ENCODE data around the gene PPP6R2.

The PPP6R2 gene

DNA sequence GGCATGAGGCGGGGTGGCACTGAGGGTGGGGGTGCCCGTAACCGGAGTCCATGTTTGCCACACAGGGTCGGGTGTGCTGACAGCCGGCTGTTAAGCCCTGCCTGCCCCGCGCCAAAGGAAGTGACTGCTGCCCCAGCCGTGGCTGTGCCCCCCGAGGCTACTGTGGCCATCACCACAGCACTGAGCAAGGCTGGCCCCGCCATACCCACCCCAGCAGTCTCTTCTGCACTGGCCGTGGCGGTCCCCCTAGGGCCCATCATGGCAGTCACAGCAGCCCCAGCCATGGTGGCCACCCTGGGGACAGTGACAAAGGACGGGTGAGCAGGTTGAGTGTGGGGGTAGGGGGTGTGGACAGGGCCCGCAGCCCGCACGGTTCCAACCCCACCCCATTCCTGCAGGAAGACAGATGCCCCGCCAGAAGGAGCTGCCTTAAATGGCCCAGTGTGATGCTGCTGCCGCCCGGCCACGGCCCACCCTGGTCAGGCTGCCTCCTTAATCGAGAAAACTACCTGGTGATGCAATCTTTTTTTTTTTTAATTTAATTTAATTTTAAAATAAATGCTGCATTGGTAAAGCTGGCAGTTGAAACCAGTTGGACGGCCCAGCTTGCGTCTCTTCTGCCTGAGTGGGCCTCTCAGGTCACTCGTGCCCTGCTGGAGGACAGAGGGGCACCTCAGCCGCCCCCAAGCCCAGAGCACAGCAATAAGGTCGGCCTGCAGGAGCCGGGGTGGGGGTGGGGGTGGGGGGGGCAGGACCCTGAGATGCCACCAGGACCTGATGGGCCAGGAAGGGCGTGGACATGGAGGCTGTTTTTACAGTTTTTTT, 100.9 kb downstream of the PPP6R2 start:
- in situ Hi-C loops (cut with HindIII; ENCODE audit: low sequenced_read_pairs) = no loop called here

- in situ Hi-C loops (cut with HindIII; ENCODE audit: low sequenced_read_pairs) = no loop called here
These were observed 101.5 kb downstream of the PPP6R2 start for GRCh38 chr22:50444663-50445062.

- in situ Hi-C loops (cut with HindIII; ENCODE audit: low sequenced_read_pairs) = no loop called here
These were observed 102.1 kb downstream of the PPP6R2 start for GRCh38 chr22:50445071-50445879.

DNA sequence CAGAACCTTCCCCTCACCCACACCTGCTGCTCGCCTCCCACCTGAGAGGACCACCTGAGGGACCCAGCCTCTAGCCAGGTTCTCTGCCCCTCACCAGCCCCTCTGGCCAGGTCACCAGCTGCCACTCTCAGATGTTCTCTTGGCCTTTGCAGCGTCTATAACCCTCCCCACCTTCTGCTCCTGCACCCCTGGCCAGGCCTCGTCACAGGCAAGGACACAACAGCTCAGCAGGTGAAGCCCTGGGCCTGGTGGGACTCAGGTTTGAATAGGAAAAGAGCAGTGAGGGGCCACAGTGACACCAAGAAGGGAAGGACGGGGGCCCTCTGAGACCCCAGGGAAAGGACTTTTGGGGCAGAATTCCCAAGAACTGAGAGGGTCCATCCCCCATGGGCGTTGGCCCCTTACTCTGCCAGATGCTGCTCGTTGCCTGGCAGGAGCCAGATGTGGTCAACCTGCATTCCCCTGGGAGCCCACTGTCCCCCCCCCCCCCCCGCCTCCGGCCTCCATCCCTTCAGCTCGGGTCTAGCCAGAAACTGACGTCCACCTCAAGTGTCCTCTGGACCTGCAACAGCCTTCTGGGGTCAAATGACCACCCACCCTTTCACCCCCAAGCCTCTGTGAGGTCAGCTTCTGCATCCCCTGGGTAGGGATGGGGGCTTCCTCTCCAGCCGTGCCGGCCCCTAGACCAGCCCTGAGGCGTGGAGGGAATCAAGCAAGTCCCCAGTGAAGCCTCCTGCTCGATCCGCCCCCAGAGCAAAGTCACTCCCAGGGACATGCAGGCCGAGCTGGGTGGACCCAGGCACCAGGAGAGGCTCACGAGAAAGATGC, 103.0 kb downstream of the PPP6R2 start:
- in situ Hi-C loops (cut with HindIII; ENCODE audit: low sequenced_read_pairs) = no loop called here

- in situ Hi-C loops (cut with HindIII; ENCODE audit: low sequenced_read_pairs) = no loop called here
These were observed 103.8 kb downstream of the PPP6R2 start for GRCh38 chr22:50446708-50447575.

- in situ Hi-C loops (cut with HindIII; ENCODE audit: low sequenced_read_pairs) = no loop called here
These were observed 104.7 kb downstream of the PPP6R2 start for GRCh38 chr22:50447576-50448551.

DNA sequence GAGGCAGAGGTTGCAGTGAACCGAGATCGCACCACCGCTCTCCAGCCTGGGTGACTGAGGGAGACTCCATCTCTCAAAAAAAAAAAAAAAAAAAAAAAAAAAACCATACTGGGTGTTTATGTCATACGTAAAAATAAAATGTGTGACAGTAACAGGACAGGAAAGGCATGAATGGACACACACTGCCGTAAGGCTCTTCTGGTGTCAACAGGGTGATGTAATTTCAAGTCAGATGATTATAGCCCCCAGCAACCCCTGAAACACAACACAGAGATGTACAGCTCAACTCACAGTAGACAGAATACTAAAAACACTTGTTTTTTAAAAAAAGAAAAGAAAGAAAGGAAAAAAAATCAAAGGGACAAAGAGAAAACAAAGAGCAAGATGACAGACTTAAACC, 109.5 kb downstream of the PPP6R2 start:
- in situ Hi-C loops (cut with HindIII; ENCODE audit: low sequenced_read_pairs) = loop anchor here (5.0 kb wide), 1 partner anchor 35 kb away; the partner anchor contains the start of gene MIOX

DNA sequence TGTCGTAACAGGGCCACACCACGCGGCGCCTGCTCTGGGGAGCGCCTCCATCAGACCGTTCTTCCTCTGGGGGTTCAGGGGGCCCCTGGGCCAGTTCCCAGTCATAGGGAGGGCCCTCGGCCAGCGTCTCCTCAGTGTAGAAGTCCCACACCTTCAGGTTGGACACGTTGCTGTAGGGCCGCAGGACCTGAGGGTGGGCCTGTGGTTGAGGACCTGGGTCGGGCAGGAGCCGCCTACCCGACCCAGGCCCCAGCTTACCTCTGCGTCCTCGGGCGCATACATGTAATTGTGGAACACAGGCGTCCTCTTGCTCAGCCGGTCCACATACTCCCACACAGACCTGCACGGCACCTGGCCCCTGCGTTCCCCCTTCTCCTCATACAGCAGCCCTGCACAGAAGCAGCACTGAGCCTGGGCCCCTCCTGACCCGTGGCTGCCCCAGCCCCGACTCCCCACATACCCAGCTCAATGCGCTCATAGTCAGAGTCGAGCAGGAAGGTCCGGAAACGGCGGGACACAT, 111.5 kb downstream of the PPP6R2 start:
- in situ Hi-C loops (cut with HindIII; ENCODE audit: low sequenced_read_pairs) = loop anchor here (5.0 kb wide), 1 partner anchor 33 kb away; the partner anchor contains the start of gene MIOX

DNA sequence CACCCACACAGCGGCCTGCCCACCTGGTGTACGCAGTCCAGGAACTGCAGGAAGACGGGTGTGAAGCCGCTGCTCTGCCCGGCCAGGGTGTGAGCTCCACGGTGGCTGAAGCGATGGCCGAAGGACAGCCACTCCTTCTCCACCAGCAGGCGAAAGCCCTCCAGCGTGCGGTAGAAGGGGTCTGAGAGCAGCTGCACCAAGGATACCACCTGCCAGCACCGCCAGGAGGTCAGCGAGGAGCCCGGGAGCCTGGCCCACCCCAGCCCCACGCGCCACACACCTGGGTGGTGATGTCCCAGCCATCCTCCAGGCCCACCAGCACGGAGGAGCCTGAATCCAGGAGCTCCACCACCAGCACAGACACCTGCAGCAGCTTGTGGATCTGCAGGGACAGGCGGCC, 112.1 kb downstream of the PPP6R2 start:
- in situ Hi-C loops (cut with HindIII; ENCODE audit: low sequenced_read_pairs) = no loop called here

DNA sequence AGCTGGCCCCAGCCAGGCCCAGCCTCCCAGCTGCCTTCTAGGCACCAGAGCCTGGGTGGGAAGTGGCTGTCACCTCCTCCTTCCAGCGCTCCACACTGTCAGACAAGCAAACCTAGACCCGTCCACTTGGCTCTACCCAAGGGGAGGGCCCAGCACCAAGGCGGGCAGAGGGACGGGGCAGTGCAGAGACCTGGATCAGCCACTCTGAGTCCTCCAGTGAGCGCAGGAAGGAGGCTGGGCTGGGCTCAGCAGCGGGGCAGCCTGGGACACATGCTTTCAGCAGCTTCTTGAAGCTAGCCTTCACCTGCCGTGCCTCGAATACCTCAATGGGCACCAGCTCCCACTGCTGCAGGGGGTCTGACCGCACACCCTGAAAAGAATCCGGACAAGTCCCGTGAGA, 112.9 kb downstream of the PPP6R2 start:
- in situ Hi-C loops (cut with HindIII; ENCODE audit: low sequenced_read_pairs) = no loop called here

DNA sequence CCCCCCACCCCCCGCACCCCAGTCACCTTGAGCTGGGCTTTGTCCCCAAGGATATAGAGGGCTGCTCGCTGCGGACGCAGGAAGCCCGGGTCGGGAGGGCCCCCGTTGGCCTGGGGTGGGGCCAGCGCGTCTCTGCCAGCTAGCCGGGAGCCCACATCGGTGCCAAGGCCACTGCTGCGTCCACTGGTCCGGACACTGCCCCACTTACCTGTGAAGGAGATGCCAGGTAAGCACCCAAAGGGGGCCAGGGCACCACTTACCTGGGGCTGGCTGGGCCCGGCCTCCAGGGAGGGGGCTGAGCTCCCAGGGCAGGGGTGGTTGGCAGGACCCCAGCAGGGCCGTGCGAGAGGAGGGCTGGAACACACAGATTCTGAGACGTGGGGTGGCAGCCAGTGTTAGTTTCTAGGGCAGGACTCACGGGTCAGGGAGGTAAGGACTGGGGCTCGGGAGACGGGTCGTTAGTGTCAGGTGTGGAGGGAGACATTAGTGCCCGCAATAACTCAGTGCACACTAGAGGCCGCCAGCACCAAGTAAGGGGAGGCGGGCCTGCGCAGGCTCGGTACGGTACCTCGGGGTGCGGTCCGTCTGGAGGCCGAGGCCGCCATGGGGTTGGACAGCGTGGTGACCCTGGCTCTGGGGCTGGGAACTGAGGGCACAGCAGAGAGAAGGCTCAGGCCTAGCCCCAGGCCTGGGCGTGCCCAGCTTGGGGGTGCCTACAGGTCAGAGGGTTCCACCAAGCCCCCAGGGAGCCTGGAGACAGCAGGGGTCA, 113.5 kb downstream of the PPP6R2 start:
- in situ Hi-C loops (cut with HindIII; ENCODE audit: low sequenced_read_pairs) = no loop called here

DNA sequence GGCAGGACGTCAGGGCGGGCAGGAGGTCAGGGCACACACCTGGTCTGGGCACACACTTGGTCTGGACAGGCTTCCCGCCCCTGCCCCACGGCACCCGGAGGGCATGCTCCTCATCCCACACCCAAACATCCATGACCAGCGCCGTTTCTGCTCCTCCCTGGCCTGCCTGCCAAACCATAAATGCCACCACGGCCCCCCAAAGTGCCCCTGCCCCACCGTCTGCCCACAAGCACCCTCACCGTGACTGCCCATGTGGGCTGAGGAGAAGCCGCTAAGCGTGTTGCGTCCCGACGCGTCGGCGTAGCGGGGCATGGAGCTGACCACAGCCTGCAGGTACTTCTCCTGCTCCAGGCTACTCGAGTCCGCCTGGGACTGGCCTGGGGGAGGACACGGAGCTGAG, 115.9 kb downstream of the PPP6R2 start:
- in situ Hi-C loops (cut with HindIII; ENCODE audit: low sequenced_read_pairs) = no loop called here

GRCh38 chr22:50459496-50460140, 116.5 kb downstream of the PPP6R2 start:
- in situ Hi-C loops (cut with HindIII; ENCODE audit: low sequenced_read_pairs) = no loop called here

DNA sequence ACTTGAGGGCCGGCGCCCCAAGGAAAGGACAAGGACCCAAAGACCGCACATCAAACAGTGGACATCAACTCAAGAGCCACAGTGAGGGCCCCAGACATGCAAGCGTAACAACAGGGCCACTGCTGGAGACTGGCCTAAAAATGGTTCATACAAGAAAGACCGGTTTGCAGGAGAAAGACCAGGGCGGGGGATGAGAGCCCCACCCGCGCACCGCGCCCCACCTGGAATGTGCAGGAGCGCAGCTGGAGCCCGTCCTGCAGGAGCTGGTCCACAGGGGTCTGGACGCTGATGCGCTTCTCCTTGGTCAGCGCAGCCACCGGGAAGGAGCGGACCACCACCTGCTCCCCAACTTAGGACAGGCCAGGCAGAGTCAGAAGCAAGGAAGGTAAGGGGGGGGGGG, 117.8 kb downstream of the PPP6R2 start:
- in situ Hi-C loops (cut with HindIII; ENCODE audit: low sequenced_read_pairs) = no loop called here

DNA sequence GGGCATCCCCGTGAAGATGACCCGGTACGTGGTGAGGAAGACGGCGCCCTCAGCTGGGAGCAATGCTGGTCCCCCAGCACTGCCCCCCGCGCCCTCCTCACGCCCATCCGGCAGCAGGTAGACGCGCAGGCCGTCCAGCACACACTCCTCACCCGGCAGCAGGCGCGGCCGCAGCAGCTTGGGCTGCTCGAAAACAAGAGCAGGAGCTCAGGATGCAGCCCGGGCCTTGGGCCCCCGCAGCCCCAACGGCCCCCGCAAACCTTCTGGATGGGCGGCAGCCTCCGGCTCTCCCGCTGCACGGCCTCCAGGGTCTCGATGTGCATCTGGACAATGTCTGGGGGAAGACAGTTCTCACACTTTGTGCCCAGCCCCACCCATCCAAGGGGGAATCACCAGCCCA, 118.4 kb downstream of the PPP6R2 start:
- in situ Hi-C loops (cut with HindIII; ENCODE audit: low sequenced_read_pairs) = no loop called here

DNA sequence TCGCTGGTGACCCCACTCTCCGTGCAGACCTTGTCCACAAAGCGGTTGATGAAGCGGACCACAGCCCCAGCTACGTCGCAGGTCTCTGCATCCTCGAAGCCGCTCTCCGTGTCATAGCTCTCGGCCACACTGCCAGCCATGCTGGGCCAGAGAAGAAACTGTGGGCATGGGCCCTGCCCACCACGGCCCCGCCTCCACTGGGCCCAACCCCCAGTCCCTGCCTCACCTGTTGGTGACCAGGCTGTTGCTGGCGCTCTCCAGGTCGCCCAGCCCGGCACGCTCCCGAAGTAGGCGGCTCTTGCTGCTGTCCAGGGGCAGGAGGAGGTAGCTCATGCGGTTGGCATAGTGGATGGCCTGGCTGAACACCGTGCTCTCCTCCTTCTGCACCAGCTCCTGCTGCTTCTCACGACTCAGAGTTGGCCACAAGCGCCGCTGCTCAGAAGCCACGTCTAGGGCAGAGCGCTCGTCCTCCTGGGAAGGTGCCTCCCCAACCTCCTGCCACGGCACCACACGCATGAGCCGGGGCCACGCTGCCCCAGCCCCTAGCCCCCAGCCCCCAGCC, 118.9 kb downstream of the PPP6R2 start:
- in situ Hi-C loops (cut with HindIII; ENCODE audit: low sequenced_read_pairs) = no loop called here

- in situ Hi-C loops (cut with HindIII; ENCODE audit: low sequenced_read_pairs) = no loop called here
These were observed 120.2 kb downstream of the PPP6R2 start for GRCh38 chr22:50463188-50463900.

Measured in endothelial cell of hepatic sinusoid (primary cell).